Panc1 (cell line): ENCODE results near the gene DPEP2NB.

Experiments used
- POLR2AphosphoS5 ChIP-seq: IDR thresholded peaks from 2 replicates; pipeline ENCODE4 v1.6.1; 2012; ENCODE audit warnings: mild to moderate bottlenecking, low read depth, low read length, moderate library complexity
- SIN3A ChIP-seq: IDR thresholded peaks from 2 replicates; pipeline ENCODE4 v1.6.1; 2012; ENCODE audit warnings: low read depth, mild to moderate bottlenecking, low read length, moderate library complexity, borderline replicate concordance; ENCODE audit not compliant: insufficient read depth
- TCF7L2 ChIP-seq: IDR thresholded peaks from 2 replicates; pipeline ENCODE4 v1.6.1; 2011; ENCODE audit warnings: mild to moderate bottlenecking, low read depth, low read length, inconsistent platforms
- TF ChIP-seq, protein P1 (sequence below): fragments of 450-650 bp; IDR thresholded peaks from 2 replicates; pipeline ENCODE4 v1.5.1; 2017; ENCODE audit warnings: mild to moderate bottlenecking
- TF ChIP-seq, protein P2 (sequence below), 2 experiments: IDR thresholded peaks; 2 replicates each; pipeline ENCODE4 v1.6.1; 2011 to 2012; ENCODE audit warnings: low read depth in 2 of 2, control low read depth in 1 of 2, low read length in 1 of 2, mild to moderate bottlenecking in 1 of 2, moderate library complexity in 1 of 2; ENCODE audit not compliant: insufficient read depth in 1 of 2

DNA sequence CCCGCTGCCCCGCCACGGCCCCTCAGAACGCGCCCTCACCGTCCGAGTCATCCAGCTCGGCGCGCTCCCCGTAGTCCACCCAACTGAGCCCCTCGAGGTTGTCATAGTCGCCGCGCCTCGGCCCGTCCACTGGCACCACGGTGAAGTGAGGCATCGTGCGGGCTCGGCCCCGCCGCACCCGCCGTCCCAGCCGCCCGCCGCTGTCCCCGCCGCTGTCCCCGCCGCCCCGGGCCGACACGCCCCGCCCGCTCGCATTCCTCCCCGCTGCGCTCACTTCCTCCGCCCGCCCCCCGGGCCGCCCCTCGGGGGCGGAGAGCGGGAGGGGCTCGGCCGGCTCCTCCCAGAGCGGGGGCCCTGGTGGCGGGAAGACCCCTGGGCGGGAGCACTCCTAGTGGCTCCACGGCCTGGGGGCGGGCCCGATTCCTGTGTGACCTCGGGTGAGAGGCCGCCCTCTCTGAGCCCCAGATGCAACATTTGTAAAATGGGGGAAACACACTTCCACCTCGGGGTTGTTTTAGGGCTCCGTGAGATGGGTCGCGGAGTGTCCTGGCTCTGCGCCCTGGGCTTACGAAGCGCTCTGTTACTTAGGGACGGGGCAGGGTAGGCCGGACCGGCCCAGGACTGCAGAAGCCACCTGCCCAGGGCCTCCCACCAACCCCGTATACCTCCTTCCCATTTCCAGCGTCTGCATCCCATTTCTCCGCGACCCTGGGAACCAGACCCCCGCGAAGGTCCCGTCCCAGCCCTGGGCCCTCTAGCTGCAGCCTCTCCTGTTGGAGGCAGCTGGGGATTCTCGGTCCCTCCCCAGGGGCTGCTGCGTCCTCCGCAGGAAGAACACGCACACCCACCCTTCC, 47.1 kb downstream of the DPEP2NB start, which contains the start of gene SLC12A4:
- TF ChIP-seq, protein P1, sequence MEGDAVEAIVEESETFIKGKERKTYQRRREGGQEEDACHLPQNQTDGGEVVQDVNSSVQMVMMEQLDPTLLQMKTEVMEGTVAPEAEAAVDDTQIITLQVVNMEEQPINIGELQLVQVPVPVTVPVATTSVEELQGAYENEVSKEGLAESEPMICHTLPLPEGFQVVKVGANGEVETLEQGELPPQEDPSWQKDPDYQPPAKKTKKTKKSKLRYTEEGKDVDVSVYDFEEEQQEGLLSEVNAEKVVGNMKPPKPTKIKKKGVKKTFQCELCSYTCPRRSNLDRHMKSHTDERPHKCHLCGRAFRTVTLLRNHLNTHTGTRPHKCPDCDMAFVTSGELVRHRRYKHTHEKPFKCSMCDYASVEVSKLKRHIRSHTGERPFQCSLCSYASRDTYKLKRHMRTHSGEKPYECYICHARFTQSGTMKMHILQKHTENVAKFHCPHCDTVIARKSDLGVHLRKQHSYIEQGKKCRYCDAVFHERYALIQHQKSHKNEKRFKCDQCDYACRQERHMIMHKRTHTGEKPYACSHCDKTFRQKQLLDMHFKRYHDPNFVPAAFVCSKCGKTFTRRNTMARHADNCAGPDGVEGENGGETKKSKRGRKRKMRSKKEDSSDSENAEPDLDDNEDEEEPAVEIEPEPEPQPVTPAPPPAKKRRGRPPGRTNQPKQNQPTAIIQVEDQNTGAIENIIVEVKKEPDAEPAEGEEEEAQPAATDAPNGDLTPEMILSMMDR: no peak
- TF ChIP-seq SIN3A: peak; percentile 64; the same call in 1 of the 2 replicates
- TF ChIP-seq POLR2AphosphoS5: 0 out of 2 replicates have a peak, but pooled peaks have one; percentile 21
- no peak for TF ChIP-seq TCF7L2
- TF ChIP-seq, protein P2, sequence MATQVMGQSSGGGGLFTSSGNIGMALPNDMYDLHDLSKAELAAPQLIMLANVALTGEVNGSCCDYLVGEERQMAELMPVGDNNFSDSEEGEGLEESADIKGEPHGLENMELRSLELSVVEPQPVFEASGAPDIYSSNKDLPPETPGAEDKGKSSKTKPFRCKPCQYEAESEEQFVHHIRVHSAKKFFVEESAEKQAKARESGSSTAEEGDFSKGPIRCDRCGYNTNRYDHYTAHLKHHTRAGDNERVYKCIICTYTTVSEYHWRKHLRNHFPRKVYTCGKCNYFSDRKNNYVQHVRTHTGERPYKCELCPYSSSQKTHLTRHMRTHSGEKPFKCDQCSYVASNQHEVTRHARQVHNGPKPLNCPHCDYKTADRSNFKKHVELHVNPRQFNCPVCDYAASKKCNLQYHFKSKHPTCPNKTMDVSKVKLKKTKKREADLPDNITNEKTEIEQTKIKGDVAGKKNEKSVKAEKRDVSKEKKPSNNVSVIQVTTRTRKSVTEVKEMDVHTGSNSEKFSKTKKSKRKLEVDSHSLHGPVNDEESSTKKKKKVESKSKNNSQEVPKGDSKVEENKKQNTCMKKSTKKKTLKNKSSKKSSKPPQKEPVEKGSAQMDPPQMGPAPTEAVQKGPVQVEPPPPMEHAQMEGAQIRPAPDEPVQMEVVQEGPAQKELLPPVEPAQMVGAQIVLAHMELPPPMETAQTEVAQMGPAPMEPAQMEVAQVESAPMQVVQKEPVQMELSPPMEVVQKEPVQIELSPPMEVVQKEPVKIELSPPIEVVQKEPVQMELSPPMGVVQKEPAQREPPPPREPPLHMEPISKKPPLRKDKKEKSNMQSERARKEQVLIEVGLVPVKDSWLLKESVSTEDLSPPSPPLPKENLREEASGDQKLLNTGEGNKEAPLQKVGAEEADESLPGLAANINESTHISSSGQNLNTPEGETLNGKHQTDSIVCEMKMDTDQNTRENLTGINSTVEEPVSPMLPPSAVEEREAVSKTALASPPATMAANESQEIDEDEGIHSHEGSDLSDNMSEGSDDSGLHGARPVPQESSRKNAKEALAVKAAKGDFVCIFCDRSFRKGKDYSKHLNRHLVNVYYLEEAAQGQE (IDR thresholded peaks at IDR 0.05; ENCODE audit: insufficient read depth in 1 of 2, low read depth in 2 of 2, low read length in 1 of 2): no peak
